NT2/D1 (cell line): ENCODE results near the gene DNMT3A.

ENCODE experiments used
- DNase-seq: peaks from one replicate; pipeline ENCODE4 v3.0.0-alpha.2; 2011; ENCODE audit warnings: low read depth, low spot score
- H3K27me3 ChIP-seq: 2 replicates; pipeline ENCODE4 v1.6.0; 2011; ENCODE audit warnings: mild to moderate bottlenecking; ENCODE audit not compliant: insufficient read length, insufficient read depth
- H3K36me3 ChIP-seq: 2 replicates; pipeline ENCODE4 v1.6.1; 2011; ENCODE audit warnings: mild to moderate bottlenecking, low read length, mixed read lengths; ENCODE audit not compliant: insufficient read depth, insufficient read length
- H3K4me1 ChIP-seq: 2 replicates; pipeline ENCODE4 v1.5.1; 2011; ENCODE audit not compliant: insufficient read depth, insufficient read length
- H3K4me3 ChIP-seq: 2 replicates; pipeline ENCODE4 v1.5.1; 2011; ENCODE audit warnings: low read depth; ENCODE audit not compliant: insufficient read length
- H3K9ac ChIP-seq: 2 replicates; pipeline ENCODE4 v1.6.0; 2011; ENCODE audit warnings: low read depth; ENCODE audit not compliant: insufficient read length
- H3K9me3 ChIP-seq: 2 replicates; pipeline ENCODE4 v1.5.1; 2011; ENCODE audit warnings: mild to moderate bottlenecking, low read length; ENCODE audit not compliant: insufficient read depth
- SUZ12 ChIP-seq: IDR thresholded peaks from 2 replicates; pipeline ENCODE4 v1.6.1; 2011; ENCODE audit not compliant: insufficient read length, insufficient read depth; ENCODE audit errors: extremely low read depth
- YY1 ChIP-seq: IDR thresholded peaks from 2 replicates; pipeline ENCODE4 v1.6.1; 2011; ENCODE audit not compliant: insufficient read length, insufficient read depth
- ZNF274 ChIP-seq: IDR thresholded peaks from 2 replicates; pipeline ENCODE4 v1.6.1; 2011; ENCODE audit warnings: mild to moderate bottlenecking, low read depth, low read length

Gene DNMT3A

GRCh38 chr2:25365241-25365640 is 23.5 kb upstream of the DNMT3A start:
- H3K4me3 ChIP-seq = no peak overlapping the region
- H3K27me3 ChIP-seq = peaks cover 12% of the 10 kb centered on the region
- H3K9ac ChIP-seq = no peak overlapping the region
- no peaks in the 10 kb centered on the region for H3K4me1 ChIP-seq
- TF ChIP-seq YY1 (no peak), SUZ12 (no peak), ZNF274 (no peak)
- H3K36me3 ChIP-seq = no peaks in the 10 kb centered on the region
- no peaks in the 10 kb centered on the region for H3K9me3 ChIP-seq
- DNase-seq = no peak

- H3K9ac ChIP-seq = no peak overlapping the region
- TF ChIP-seq YY1 (no peak), ZNF274 (no peak), SUZ12 (no peak)
- H3K4me3 ChIP-seq = no peak overlapping the region
- H3K4me1 ChIP-seq = peaks cover 4% of the 10 kb centered on the region
- peaks cover 12% of the 10 kb centered on the region for H3K27me3 ChIP-seq
- H3K36me3 ChIP-seq = no peaks in the 10 kb centered on the region
- DNase-seq = no peak
- H3K9me3 ChIP-seq = no peaks in the 10 kb centered on the region
Observed at GRCh38 chr2:25363733-25364132, 22.0 kb upstream of the DNMT3A start.

GRCh38 chr2:25362434-25363145 is 20.9 kb upstream of the DNMT3A start:
- Histone ChIP-seq H3K4me1 (peaks cover 7% of the 10 kb centered on the region), H3K27me3 (peaks cover 12% of the 10 kb centered on the region), H3K9ac (no peak overlapping the region), H3K36me3 (no peaks in the 10 kb centered on the region), H3K9me3 (no peaks in the 10 kb centered on the region), H3K4me3 (no peak overlapping the region)
- no peak for DNase-seq
- TF ChIP-seq YY1 (no peak), ZNF274 (no peak), SUZ12 (no peak)

GRCh38 chr2:25362049-25362433 is 20.3 kb upstream of the DNMT3A start:
- Histone ChIP-seq H3K27me3 (peaks cover 12% of the 10 kb centered on the region), H3K4me1 (peaks cover 7% of the 10 kb centered on the region), H3K9me3 (no peaks in the 10 kb centered on the region), H3K36me3 (no peaks in the 10 kb centered on the region), H3K4me3 (no peak overlapping the region), H3K9ac (no peak overlapping the region)
- peak; percentile 89 for DNase-seq
- TF ChIP-seq ZNF274 (no peak), SUZ12 (no peak)

GRCh38 chr2:25361261-25362048 is 19.7 kb upstream of the DNMT3A start:
- Histone ChIP-seq H3K9me3 (no peaks in the 10 kb centered on the region), H3K9ac (peak overlapping the region; percentile 8), H3K27me3 (peaks cover 12% of the 10 kb centered on the region), H3K4me3 (no peak overlapping the region), H3K36me3 (no peaks in the 10 kb centered on the region), H3K4me1 (peaks cover 7% of the 10 kb centered on the region)
- no peak for DNase-seq
- TF ChIP-seq ZNF274 (no peak), SUZ12 (no peak), YY1 (no peak)

- Histone ChIP-seq H3K9ac (peak overlapping the region; percentile 33), H3K9me3 (no peaks in the 10 kb centered on the region), H3K27me3 (peaks cover 12% of the 10 kb centered on the region), H3K4me1 (peaks cover 9% of the 10 kb centered on the region), H3K4me3 (no peak overlapping the region), H3K36me3 (no peaks in the 10 kb centered on the region)
- no peak for TF ChIP-seq ZNF274
- TF ChIP-seq SUZ12 = no peak
- no peak for TF ChIP-seq YY1
- DNase-seq = no peak
Observed at GRCh38 chr2:25358836-25359235, 17.1 kb upstream of the DNMT3A start.

DNA sequence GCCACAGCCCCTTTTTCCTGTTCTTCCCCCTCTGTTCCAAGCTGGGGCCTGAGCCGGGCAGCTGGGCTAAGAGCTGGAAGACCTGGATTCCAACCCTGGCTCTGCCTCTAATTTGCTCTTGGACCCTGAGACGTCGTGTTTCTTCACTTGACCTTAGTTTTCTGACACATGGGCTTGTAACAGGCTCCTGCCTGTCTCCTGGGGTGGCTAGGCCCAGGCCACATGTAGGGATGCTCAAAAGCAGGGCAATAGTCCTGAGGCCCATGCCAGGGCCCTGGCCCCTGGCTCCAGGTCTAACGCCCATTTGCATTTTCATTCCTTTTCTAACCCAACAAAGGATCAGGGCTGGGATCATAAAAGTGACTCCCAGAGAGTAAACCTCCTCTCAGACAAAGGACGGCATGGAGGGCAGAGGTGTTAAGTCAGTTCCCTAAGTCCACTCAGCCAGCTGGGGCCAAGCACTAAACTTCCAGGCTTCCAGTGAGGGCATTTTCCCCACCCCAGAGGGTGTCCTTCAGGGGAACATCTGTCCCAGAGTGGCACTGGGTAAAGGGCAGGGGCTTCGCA is 16.6 kb upstream of the DNMT3A start:
- no peak overlapping the region for H3K4me3 ChIP-seq
- H3K36me3 ChIP-seq = no peaks in the 10 kb centered on the region
- peak overlapping the region; percentile 33 for H3K9ac ChIP-seq
- H3K4me1 ChIP-seq = peaks cover 9% of the 10 kb centered on the region
- DNase-seq = no peak
- no peaks in the 10 kb centered on the region for H3K9me3 ChIP-seq
- TF ChIP-seq YY1 = no peak
- TF ChIP-seq ZNF274 = no peak
- TF ChIP-seq SUZ12 = no peak
- peaks cover 10% of the 10 kb centered on the region for H3K27me3 ChIP-seq
